Measurements from ENCODE around the gene RHO.
"Not testable (repeated sequence)": the region's sequence is repeated elsewhere in the genome, so short reads cannot be mapped to it uniquely, and the experiment has no call there.

RHO gene

DNA sequence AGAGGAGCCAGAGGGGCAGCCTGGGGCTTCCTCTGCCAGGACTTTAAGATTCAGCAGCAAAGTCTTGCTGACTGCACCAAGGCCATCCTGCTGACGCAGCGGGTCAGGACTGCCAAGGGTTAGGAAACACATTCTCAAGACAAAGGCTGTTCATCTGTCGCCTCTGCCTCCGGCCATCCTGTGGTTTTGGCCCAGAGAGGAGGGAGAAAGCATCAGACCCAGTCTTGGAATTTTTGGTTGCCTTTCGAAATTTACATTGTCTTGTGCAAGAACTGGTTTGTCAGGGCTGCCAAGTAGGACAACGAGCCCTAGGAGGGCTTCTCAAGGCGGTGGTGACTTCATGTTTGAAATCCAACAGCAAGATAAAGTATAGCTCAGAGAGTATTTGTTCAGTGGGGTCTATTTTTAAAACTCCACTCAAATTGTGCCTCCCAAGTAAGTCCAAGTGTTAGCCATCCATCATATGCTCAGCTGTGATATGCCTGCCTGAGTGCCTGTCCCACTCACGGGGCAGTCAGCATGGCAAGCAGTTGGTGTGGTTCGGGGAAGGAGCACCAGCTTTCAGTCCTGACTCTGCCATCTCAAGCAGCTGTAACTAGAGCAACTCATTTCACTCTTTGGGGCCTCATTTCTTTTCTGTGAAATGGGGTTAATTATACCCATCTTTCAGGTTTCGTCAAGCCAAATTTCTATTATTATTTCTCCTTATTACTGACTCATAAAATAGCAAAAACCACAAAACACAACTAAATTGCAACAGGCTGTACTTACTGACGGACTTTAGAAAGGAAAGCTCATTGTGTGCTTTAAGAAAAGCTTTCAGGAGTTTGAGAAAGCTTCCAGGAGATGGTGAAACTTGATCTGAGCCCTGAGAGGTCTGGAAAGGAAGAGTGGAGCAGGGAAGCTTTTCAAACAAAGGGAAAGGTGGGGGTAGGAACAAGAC lies 42.4 kb upstream of the RHO start:
- H3K4me1 ChIP-seq, result peaks cover 0 to 44% (median 19%) of the 10 kb centered on the region in 4 donors
- no peaks in the 10 kb centered on the region for H3K27me3 ChIP-seq
- H3K4me3 ChIP-seq, result no peak overlapping the region
- peaks cover 9 to 50% (median 14%) of the 10 kb centered on the region in 3 donors for H3K36me3 ChIP-seq
- intact Hi-C loops (cut with DNase I; ENCODE audit: low total_unique reads), result loop anchor here (5.0 kb wide), 1 partner anchor 341 kb away; no protein-coding TSS in a partner anchor
- TF ChIP-seq, protein P1, sequence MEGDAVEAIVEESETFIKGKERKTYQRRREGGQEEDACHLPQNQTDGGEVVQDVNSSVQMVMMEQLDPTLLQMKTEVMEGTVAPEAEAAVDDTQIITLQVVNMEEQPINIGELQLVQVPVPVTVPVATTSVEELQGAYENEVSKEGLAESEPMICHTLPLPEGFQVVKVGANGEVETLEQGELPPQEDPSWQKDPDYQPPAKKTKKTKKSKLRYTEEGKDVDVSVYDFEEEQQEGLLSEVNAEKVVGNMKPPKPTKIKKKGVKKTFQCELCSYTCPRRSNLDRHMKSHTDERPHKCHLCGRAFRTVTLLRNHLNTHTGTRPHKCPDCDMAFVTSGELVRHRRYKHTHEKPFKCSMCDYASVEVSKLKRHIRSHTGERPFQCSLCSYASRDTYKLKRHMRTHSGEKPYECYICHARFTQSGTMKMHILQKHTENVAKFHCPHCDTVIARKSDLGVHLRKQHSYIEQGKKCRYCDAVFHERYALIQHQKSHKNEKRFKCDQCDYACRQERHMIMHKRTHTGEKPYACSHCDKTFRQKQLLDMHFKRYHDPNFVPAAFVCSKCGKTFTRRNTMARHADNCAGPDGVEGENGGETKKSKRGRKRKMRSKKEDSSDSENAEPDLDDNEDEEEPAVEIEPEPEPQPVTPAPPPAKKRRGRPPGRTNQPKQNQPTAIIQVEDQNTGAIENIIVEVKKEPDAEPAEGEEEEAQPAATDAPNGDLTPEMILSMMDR (IDR thresholded peaks at IDR 0.05), result no peak
- H3K27ac ChIP-seq, result peak overlapping the region; percentile 50 to 58
- no peaks in the 10 kb centered on the region for H3K9me3 ChIP-seq
- peak; percentile 93 to 94 for DNase-seq

DNA sequence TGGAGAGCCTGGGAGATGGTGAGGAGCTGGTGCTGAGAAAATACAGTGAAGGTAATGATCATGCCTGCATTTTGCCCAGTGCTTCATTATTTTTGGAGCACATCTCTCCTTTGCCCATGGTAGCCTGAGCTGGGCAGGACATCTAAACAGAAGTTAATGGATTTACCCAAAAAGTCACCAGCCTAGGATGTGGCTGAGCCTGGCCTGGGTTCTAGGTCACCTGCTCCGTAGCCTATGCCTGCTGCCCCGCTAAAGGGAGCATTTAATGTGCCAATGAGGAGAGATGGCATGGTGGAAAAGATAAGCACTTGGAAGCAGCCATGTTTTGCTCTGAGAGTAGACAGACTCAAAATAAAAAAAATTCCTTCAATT lies 41.8 kb upstream of the RHO start:
- intact Hi-C loops (cut with DNase I; ENCODE audit: low total_unique reads), result loop anchor here (5.0 kb wide), 1 partner anchor 341 kb away; no protein-coding TSS in a partner anchor
- H3K27ac ChIP-seq, result peak overlapping the region; percentile 50 to 58
- DNase-seq, result no peak
- H3K4me1 ChIP-seq, result peaks cover 0 to 38% (median 14%) of the 10 kb centered on the region in 4 donors
- TF ChIP-seq, protein P1 (IDR thresholded peaks at IDR 0.05), result no peak
- no peaks in the 10 kb centered on the region for H3K27me3 ChIP-seq
- H3K36me3 ChIP-seq, result peaks cover 9 to 50% (median 14%) of the 10 kb centered on the region in 3 donors
- H3K9me3 ChIP-seq, result no peaks in the 10 kb centered on the region
- no peak overlapping the region for H3K4me3 ChIP-seq

DNA sequence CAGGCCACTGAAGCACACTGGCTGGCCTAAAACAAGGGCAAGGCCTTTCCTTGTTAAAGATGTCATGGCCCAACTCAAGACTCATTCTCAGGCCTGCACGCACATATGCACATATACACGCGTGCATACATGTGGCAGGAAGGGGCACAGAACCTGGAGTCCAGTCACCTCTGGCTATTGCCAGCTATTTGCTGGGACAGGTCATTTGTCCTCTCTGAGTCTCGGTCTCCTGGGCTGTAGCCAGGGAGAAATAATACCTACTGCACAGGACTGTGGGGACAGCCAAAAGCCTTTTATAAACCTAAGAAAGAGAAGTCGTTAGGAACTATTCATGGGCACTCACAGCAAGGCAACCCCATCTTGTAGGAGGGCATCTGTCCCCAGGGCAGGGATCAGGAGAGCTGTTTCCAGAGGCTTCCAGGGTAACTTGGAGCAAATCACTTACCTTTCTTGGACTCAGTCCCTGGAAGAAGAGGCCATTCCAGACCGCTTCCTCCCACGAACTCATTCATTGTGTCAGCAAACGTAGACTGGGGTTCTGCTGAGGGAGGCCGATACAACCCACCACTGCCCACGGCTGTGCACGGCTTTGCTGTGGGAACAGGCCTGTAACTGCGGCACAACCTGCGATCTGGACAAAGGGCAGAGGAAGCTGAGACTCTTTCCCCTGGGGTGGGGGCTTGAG lies 41.1 kb upstream of the RHO start:
- Histone ChIP-seq H3K27me3 (no peaks in the 10 kb centered on the region), H3K27ac (peak overlapping the region in 1 of 2 donors; percentile 50), H3K4me1 (peaks cover 0 to 31% (median 13%) of the 10 kb centered on the region in 4 donors), H3K4me3 (no peak overlapping the region), H3K36me3 (peaks cover 9 to 50% (median 19%) of the 10 kb centered on the region in 3 donors), H3K9me3 (no peaks in the 10 kb centered on the region)
- DNase-seq, result no peak
- TF ChIP-seq, protein P1 (IDR thresholded peaks at IDR 0.05), result no peak
- intact Hi-C loops (cut with DNase I; ENCODE audit: low total_unique reads), result loop anchor here (5.0 kb wide), 1 partner anchor 340 kb away; no protein-coding TSS in a partner anchor

DNA sequence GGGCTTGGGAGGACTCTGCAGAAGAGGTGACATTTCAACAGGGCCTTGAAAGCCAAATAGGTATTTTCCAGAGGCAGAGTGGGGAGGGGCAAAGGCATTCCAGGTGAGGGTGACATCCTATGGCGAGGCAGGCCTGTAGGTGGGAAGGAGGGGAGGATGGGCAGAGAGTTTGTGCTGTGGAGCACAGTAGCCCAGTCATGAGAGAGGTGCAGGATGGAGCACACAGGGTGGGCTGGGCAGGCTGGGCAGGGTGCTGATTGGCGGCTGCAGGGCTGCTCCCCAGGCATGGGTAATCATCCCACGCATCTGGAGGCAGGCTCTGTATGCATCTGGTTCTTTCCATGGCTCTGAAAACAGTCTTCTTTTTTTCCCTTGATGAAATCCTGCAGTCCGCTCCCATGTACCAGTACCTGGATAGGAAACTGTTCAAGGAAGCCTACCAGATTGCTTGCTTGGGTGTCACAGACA lies 40.5 kb upstream of the RHO start:
- intact Hi-C loops (cut with DNase I; ENCODE audit: low total_unique reads), result loop anchor here (5.0 kb wide), 1 partner anchor 339 kb away; no protein-coding TSS in a partner anchor
- H3K4me3 ChIP-seq, H3K27ac ChIP-seq, H3K9me3 ChIP-seq, H3K27me3 ChIP-seq, DNase-seq: not testable (repeated sequence)
- Histone ChIP-seq H3K4me1 (peaks cover 0 to 29% (median 13%) of the 10 kb centered on the region in 4 donors), H3K36me3 (peaks cover 12 to 50% (median 19%) of the 10 kb centered on the region in 3 donors)

DNA sequence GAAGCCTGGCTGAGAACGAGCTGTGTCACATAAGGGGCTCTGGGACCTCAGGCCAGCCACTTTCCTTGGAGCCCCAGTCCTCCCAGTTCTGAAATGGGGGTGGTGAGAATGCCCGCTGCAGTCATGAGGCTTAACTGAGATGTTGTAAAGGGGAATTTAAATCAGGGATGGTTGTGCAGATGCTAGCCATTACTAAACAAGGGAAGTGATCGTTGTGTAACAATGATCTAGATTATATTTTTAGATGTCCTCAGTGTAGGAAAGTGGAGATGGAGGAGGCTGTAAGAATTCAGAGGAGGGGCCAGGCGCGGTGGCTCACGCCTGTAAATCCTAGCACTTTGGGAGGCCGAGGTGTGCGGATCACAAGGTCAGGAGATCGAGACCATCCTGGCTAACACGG lies 39.2 kb upstream of the RHO start:
- not testable (repeated sequence) for H3K27ac ChIP-seq, H3K9me3 ChIP-seq, H3K4me3 ChIP-seq, DNase-seq, H3K27me3 ChIP-seq
- peaks cover 0 to 31% (median 13%) of the 10 kb centered on the region in 4 donors for H3K4me1 ChIP-seq
- intact Hi-C loops (cut with DNase I; ENCODE audit: low total_unique reads), result loop anchor here (5.0 kb wide), 1 partner anchor 338 kb away; no protein-coding TSS in a partner anchor
- H3K36me3 ChIP-seq, result peaks cover 5 to 43% (median 7%) of the 10 kb centered on the region in 3 donors

DNA sequence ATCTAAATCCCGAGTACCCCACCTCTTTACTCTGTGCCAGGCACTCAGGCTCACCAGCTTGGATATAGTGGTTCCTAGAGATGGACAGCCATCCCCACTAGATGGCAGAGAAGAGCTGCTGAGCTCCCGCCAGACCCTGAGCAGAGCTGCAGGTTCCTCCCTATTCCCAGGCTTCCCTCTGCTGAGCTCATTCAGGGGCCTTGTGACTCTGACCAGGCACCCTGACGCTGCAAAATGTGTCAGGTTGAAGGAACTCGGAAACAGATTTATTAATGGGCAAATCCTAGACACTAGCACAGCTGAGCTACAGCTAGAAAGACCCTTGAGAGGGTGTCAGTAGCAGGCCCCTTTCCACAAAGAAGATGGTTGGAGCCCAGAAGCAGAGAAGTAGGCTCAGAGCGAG lies 38.2 kb upstream of the RHO start:
- TF ChIP-seq, protein P1 (IDR thresholded peaks at IDR 0.05), result peak; percentile 89 to 93
- Histone ChIP-seq H3K27ac (peak overlapping the region; percentile 79 to 82), H3K27me3 (no peaks in the 10 kb centered on the region), H3K9me3 (no peaks in the 10 kb centered on the region), H3K4me1 (peaks cover 0 to 37% (median 15%) of the 10 kb centered on the region in 4 donors), H3K36me3 (peaks cover 5 to 44% (median 5%) of the 10 kb centered on the region in 3 donors), H3K4me3 (no peak overlapping the region)
- intact Hi-C loops (cut with DNase I; ENCODE audit: low total_unique reads), result loop anchor here (5.0 kb wide), 4 partner anchors 67 to 447 kb away; no protein-coding TSS in a partner anchor
- peak; percentile 94 to 95 for DNase-seq

DNA sequence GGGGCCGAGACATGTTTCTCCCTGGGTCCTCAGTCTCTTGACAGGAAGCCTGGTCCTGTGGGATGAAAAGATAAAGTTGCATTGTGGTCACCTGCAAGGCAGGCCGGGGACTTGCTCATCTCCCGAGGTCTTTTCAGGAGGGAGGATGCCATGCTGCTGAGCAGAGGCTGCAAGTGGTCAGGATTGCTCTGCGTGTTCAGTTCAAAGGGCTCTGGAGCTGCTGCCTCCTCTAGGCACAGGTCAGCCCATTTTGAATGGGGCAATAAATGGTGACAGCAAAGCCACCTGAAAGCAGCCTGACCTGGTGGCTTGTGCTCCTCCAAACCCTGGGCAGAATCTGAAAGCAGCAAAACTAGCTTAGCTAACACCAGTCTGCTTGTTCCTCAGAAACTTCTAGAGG lies 37.4 kb upstream of the RHO start:
- H3K9me3 ChIP-seq, H3K4me3 ChIP-seq, DNase-seq, H3K27me3 ChIP-seq: not testable (repeated sequence)
- Histone ChIP-seq H3K27ac (peak overlapping the region; percentile 79 to 82), H3K4me1 (peaks cover 0 to 34% (median 14%) of the 10 kb centered on the region in 4 donors), H3K36me3 (peaks cover 5 to 50% (median 5%) of the 10 kb centered on the region in 3 donors)
- intact Hi-C loops (cut with DNase I; ENCODE audit: low total_unique reads), result loop anchor here (5.0 kb wide), 4 partner anchors 66 to 446 kb away; no protein-coding TSS in a partner anchor

Data from tibial artery (tissue), 4 donors.